Activated naive CD4-positive, alpha-beta T cell treated with anti-CD3 and anti-CD28 coated beads, Interleukin-2, amount 10 ng/mL, durations not matched to agents 7 days and 5 days (primary cell): ENCODE data around the gene LBHD2.
A peak's percentile ranks its signal among the peaks of the same experiment; 100 is the strongest.

ENCODE experiments used
- CTCF ChIA-PET: fragments of 350-600 bp; sonication (Branson Sonifier 250); formaldehyde crosslinking; loops from one replicate; lab custom pipeline; 2021; ENCODE audit warnings: antibody characterized with exemption; lab: Charles Lee
- DNase-seq: peaks from one replicate; pipeline ENCODE4 v3.0.0-alpha.2; 2020
- H3K27ac Mint-ChIP-seq: one replicate; pipeline ENCODE4 v1.8.0; 2021; ENCODE audit warnings: mild to moderate bottlenecking, moderate library complexity, mixed read lengths
- H3K27me3 Mint-ChIP-seq: one replicate; pipeline ENCODE4 v1.8.0; 2021; ENCODE audit warnings: mild to moderate bottlenecking, mixed read lengths
- H3K36me3 Mint-ChIP-seq: one replicate; pipeline ENCODE4 v1.8.0; 2021; ENCODE audit warnings: mixed read lengths
- H3K4me1 Mint-ChIP-seq: one replicate; pipeline ENCODE4 v1.8.0; 2021; ENCODE audit warnings: mixed read lengths
- H3K4me3 Mint-ChIP-seq: one replicate; pipeline ENCODE4 v1.8.0; 2021; ENCODE audit warnings: mild to moderate bottlenecking, moderate library complexity, mixed read lengths
- H3K9me3 Mint-ChIP-seq: one replicate; pipeline ENCODE4 v1.8.0; 2021; ENCODE audit warnings: mixed read lengths

Gene LBHD2

GRCh38 chr14:103091041-103091882 is 7.3 kb downstream of the LBHD2 start:
- Mint-ChIP-seq H3K27me3 (peaks cover 55% of the 10 kb centered on the region), H3K9me3 (no peaks in the 10 kb centered on the region), H3K27ac (no peak overlapping the region), H3K4me1 (peaks cover 3% of the 10 kb centered on the region), H3K4me3 (peak overlapping the region; percentile 21), H3K36me3 (no peaks in the 10 kb centered on the region)
- CTCF ChIA-PET, result no interaction called here
- DNase-seq, result peak; percentile 83

GRCh38 chr14:103091883-103092222 is 7.8 kb downstream of the LBHD2 start:
- peaks cover 56% of the 10 kb centered on the region for H3K27me3 Mint-ChIP-seq
- no peak for DNase-seq
- no peaks in the 10 kb centered on the region for H3K36me3 Mint-ChIP-seq
- peaks cover 3% of the 10 kb centered on the region for H3K4me1 Mint-ChIP-seq
- CTCF ChIA-PET, result interaction anchor here (1.0 kb wide), 1 partner anchor 397 kb away, joined by 3 read pairs; no protein-coding TSS in a partner anchor
- H3K9me3 Mint-ChIP-seq, result no peaks in the 10 kb centered on the region
- no peak overlapping the region for H3K27ac Mint-ChIP-seq
- H3K4me3 Mint-ChIP-seq, result peak overlapping the region; percentile 15

- CTCF ChIA-PET, result interaction anchor here (4.5 kb wide), 1 partner anchor 12 kb away, joined by 30 read pairs; no protein-coding TSS in a partner anchor
- Mint-ChIP-seq H3K9me3 (no peaks in the 10 kb centered on the region), H3K27ac (no peak overlapping the region), H3K4me3 (no peak overlapping the region), H3K27me3 (peaks cover 50% of the 10 kb centered on the region), H3K36me3 (no peaks in the 10 kb centered on the region), H3K4me1 (peaks cover 3% of the 10 kb centered on the region)
- no peak for DNase-seq
These were observed 9.9 kb downstream of the LBHD2 start for GRCh38 chr14:103093856-103094405.

GRCh38 chr14:103094406-103095209 is 10.6 kb downstream of the LBHD2 start, which contains the start of gene EXOC3L4:
TSS of gene EXOC3L4 (plus strand) at chr14:103094725. CDS start at chr14:103100220, 5,495 bp downstream.
- Mint-ChIP-seq H3K9me3 (no peaks in the 10 kb centered on the region), H3K27me3 (peaks cover 44% of the 10 kb centered on the region), H3K4me1 (peaks cover 3% of the 10 kb centered on the region), H3K36me3 (no peaks in the 10 kb centered on the region), H3K27ac (no peak within 1 kb of the TSS), H3K4me3 (no peak within 1 kb of the TSS)
- DNase-seq, result no peak
- CTCF ChIA-PET, result interaction anchor here (4.5 kb wide), 1 partner anchor 11 kb away, joined by 30 read pairs; no protein-coding TSS in a partner anchor

- Mint-ChIP-seq H3K4me1 (peaks cover 3% of the 10 kb centered on the region), H3K36me3 (no peaks in the 10 kb centered on the region), H3K27ac (no peak overlapping the region), H3K9me3 (no peaks in the 10 kb centered on the region), H3K27me3 (peaks cover 43% of the 10 kb centered on the region), H3K4me3 (no peak overlapping the region)
- CTCF ChIA-PET, result interaction anchor here (0.6 to 4.5 kb wide), 3 partner anchors 11 to 196 kb away, joined by 3 to 30 read pairs (median 3); no protein-coding TSS in a partner anchor
- no peak for DNase-seq
These were observed 11.3 kb downstream of the LBHD2 start for GRCh38 chr14:103095210-103095778.

- Mint-ChIP-seq H3K27ac (no peak overlapping the region), H3K27me3 (peaks cover 44% of the 10 kb centered on the region), H3K4me3 (no peak overlapping the region), H3K4me1 (no peaks in the 10 kb centered on the region), H3K36me3 (no peaks in the 10 kb centered on the region), H3K9me3 (no peaks in the 10 kb centered on the region)
- DNase-seq, result no peak
- CTCF ChIA-PET, result interaction anchor here (1.1 to 4.5 kb wide), 2 partner anchors 10 to 433 kb away, joined by 3 to 30 read pairs; no protein-coding TSS in a partner anchor
These were observed 12.4 kb downstream of the LBHD2 start for GRCh38 chr14:103096387-103096786.

- no peaks in the 10 kb centered on the region for H3K4me1 Mint-ChIP-seq
- no peak overlapping the region for H3K4me3 Mint-ChIP-seq
- H3K9me3 Mint-ChIP-seq, result no peaks in the 10 kb centered on the region
- peaks cover 48% of the 10 kb centered on the region for H3K27me3 Mint-ChIP-seq
- H3K27ac Mint-ChIP-seq, result no peak overlapping the region
- no peak for DNase-seq
- H3K36me3 Mint-ChIP-seq, result no peaks in the 10 kb centered on the region
- CTCF ChIA-PET, result interaction anchor here (4.5 kb wide), 1 partner anchor 9 kb away, joined by 30 read pairs; no protein-coding TSS in a partner anchor
These were observed 13.4 kb downstream of the LBHD2 start for GRCh38 chr14:103097244-103097993.

- Mint-ChIP-seq H3K4me3 (no peak overlapping the region), H3K4me1 (no peaks in the 10 kb centered on the region), H3K9me3 (no peaks in the 10 kb centered on the region), H3K36me3 (no peaks in the 10 kb centered on the region), H3K27me3 (peaks cover 53% of the 10 kb centered on the region), H3K27ac (no peak overlapping the region)
- CTCF ChIA-PET, result interaction anchor here (4.5 kb wide), 1 partner anchor 8 kb away, joined by 30 read pairs; no protein-coding TSS in a partner anchor
- no peak for DNase-seq
These were observed 14.3 kb downstream of the LBHD2 start for GRCh38 chr14:103097994-103098957.

GRCh38 chr14:103099081-103099732 is 15.2 kb downstream of the LBHD2 start:
- no peaks in the 10 kb centered on the region for H3K36me3 Mint-ChIP-seq
- no peak for DNase-seq
- peaks cover 3% of the 10 kb centered on the region for H3K4me1 Mint-ChIP-seq
- H3K9me3 Mint-ChIP-seq, result no peaks in the 10 kb centered on the region
- peaks cover 57% of the 10 kb centered on the region for H3K27me3 Mint-ChIP-seq
- CTCF ChIA-PET, result no interaction called here
- no peak overlapping the region for H3K4me3 Mint-ChIP-seq
- H3K27ac Mint-ChIP-seq, result no peak overlapping the region

GRCh38 chr14:103099733-103100280 is 15.8 kb downstream of the LBHD2 start:
- Mint-ChIP-seq H3K27me3 (peaks cover 61% of the 10 kb centered on the region), H3K4me1 (peaks cover 5% of the 10 kb centered on the region), H3K4me3 (no peak overlapping the region), H3K27ac (no peak overlapping the region), H3K36me3 (no peaks in the 10 kb centered on the region), H3K9me3 (no peaks in the 10 kb centered on the region)
- CTCF ChIA-PET, result no interaction called here
- DNase-seq, result no peak

GRCh38 chr14:103100281-103101121 is 16.5 kb downstream of the LBHD2 start:
- DNase-seq, result no peak
- CTCF ChIA-PET, result no interaction called here
- peaks cover 65% of the 10 kb centered on the region for H3K27me3 Mint-ChIP-seq
- peaks cover 9% of the 10 kb centered on the region for H3K4me1 Mint-ChIP-seq
- no peak overlapping the region for H3K4me3 Mint-ChIP-seq
- H3K36me3 Mint-ChIP-seq, result no peaks in the 10 kb centered on the region
- no peak overlapping the region for H3K27ac Mint-ChIP-seq
- no peaks in the 10 kb centered on the region for H3K9me3 Mint-ChIP-seq
